ENCODE measurements around the gene UBASH3B.

DNA sequence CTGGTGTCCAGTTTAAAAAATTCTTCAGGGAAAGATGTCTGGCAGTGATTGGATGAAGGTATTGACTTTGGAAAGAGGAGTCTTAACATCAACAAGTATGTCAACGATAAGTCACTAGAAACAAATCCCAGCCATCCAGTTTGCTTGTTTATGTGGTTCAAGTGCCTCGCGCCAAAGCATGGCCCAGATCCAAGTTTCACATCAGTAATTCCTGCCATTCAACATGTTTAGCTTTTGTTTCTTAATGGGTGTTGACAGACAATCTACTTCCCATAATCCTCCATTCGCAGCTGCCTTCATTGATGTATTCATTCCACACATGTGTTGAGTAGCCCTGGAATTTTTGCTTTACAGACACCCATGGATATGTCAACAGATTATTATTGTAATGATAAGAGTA is 77.8 kb downstream of the UBASH3B start:
- TF ChIP-seq CTCF (conservative IDR thresholded peaks at IDR 0.05) (no peak), EZH2 (IDR thresholded peaks at IDR 0.05; ENCODE audit: low read depth) (no peak)

Data from PC-9 (cell line).